SK-N-MC (cell line): ENCODE measurements around the gene CYP1A2.

Source experiments
- EZH2 ChIP-seq: fragments of 200-600 bp; sonication (generic); IDR thresholded peaks from one replicate; pipeline ENCODE4 v1.6.1; 2017; ENCODE audit warnings: antibody characterized with exemption
- FOXP2 ChIP-seq: optimal IDR thresholded peaks from 2 replicates; pipeline ENCODE3; 2011; ENCODE audit warnings: mild to moderate bottlenecking, moderate library complexity; ENCODE audit not compliant: insufficient read depth; ENCODE audit errors: extremely low read length, control extremely low read depth
- POLR2AphosphoS5 ChIP-seq: IDR thresholded peaks from 2 replicates; pipeline ENCODE4 v1.6.1; 2012; ENCODE audit warnings: mild to moderate bottlenecking, low read depth, low read length, borderline replicate concordance

- TF ChIP-seq POLR2AphosphoS5, result peak; percentile 20; the same call in 1 of the 2 replicates
- no peak for TF ChIP-seq EZH2
- peak; percentile 52 for TF ChIP-seq FOXP2
These were observed 40.1 kb downstream of the CYP1A2 start for GRCh38 chr15:74788683-74789151.
